ENCODE data around the gene SYAP1.

Gene SYAP1

DNA sequence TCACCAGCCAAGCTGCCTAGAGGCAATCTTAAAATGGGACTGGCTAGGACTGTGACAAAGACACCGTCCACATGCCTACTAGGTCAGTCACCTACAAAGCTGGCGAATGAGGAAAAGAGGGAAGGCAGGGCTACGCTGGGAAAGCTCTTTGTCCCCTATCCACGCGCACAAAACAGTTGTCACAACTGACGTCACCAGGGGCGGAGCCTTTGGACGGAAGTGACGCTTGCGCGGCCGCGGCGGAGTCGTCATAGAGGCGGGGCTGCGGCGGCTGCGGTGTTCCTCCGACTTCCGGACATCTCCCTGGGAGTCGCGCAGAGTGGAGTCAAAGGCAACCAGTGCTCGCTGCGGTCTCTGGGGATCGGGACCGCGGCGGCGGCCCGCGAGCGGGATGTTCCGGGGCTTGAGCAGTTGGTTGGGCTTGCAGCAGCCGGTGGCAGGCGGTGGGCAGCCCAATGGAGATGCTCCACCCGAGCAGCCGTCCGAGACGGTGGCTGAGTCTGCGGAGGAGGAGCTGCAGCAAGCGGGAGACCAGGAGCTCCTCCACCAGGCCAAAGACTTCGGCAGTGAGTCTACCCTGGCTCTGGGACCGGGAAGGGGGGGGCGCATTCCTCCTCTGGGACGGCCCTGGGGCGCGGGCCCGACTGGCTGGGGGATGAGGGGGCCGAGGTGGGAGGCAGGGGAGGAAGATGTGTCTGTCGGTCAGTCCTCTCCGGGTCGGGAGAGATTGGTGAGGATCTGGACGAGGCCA, at the start of gene SYAP1:
SYAP1 (plus strand) TSS at position 279 of the 751 bp plus-strand sequence; CDS start at position 392, 113 bp downstream.
- TF ChIP-seq CTCF (IDR thresholded peaks at IDR 0.05) (0 out of 2 replicates have a peak, but pooled peaks have one; percentile 7), ZFX (IDR thresholded peaks at IDR 0.05; ENCODE audit: borderline replicate concordance) (no peak)
- H3K27ac ChIP-seq, result peak within 1 kb of the TSS; percentile 85

DNA sequence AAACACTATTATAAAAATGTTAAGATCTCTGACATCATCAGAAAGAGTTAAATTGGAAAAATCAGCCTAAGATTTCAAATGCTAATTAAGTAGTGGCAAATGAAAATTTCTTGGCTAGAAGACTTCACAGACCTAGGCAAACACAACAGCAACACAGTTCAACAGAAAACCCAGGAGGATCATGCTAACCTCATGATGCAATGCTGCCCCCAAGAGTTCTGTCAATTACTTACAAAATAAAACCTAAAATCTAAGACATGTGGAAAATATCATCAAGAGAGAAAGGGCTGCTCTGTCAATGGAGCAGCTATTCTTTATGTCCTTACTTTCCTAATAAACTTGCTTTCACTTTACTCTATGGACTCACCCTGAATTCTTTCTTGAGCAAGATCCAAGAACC, 48.4 kb upstream of the SYAP1 start:
- H3K27ac ChIP-seq, result no peak overlapping the region
- no peak for TF ChIP-seq ZFX (IDR thresholded peaks at IDR 0.05; ENCODE audit: borderline replicate concordance)
- peak; percentile 41 for TF ChIP-seq CTCF (IDR thresholded peaks at IDR 0.05)

- no peak for TF ChIP-seq ZFX (IDR thresholded peaks at IDR 0.05; ENCODE audit: borderline replicate concordance)
- TF ChIP-seq CTCF (IDR thresholded peaks at IDR 0.05), result no peak
- no peak overlapping the region for H3K27ac ChIP-seq
Measured at GRCh38 chrX:16678689-16679088, 40.7 kb upstream of the SYAP1 start.

GRCh38 chrX:16683007-16683664, 36.3 kb upstream of the SYAP1 start:
- no peak overlapping the region for H3K27ac ChIP-seq
- no peak for TF ChIP-seq CTCF (IDR thresholded peaks at IDR 0.05)
- no peak for TF ChIP-seq ZFX (IDR thresholded peaks at IDR 0.05; ENCODE audit: borderline replicate concordance)

DNA sequence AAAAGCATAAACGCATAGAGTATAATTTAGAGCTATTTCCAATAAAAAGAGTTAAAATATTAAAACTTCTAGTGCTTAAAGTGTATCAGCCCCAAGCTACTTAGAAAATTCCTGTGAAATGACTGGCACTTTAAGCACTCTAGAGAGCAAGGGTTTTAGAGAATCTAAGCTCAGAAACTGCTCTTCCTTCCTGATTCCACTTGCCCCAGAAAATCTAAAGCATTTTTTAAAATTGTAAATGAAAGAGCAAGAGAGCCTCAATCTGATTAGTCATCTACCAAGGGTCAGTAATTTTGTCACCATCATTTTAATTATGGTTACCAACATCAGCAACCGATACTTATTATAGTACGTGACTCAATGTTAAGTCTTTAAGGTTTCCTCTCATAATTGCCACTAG, 31.9 kb upstream of the SYAP1 start:
- no peak for TF ChIP-seq ZFX (IDR thresholded peaks at IDR 0.05; ENCODE audit: borderline replicate concordance)
- no peak for TF ChIP-seq CTCF (IDR thresholded peaks at IDR 0.05)
- no peak overlapping the region for H3K27ac ChIP-seq

- TF ChIP-seq CTCF (IDR thresholded peaks at IDR 0.05), result peak; percentile 75
- TF ChIP-seq ZFX (IDR thresholded peaks at IDR 0.05; ENCODE audit: borderline replicate concordance), result no peak
- no peak overlapping the region for H3K27ac ChIP-seq
Measured at GRCh38 chrX:16695079-16695676, 24.2 kb upstream of the SYAP1 start.

DNA sequence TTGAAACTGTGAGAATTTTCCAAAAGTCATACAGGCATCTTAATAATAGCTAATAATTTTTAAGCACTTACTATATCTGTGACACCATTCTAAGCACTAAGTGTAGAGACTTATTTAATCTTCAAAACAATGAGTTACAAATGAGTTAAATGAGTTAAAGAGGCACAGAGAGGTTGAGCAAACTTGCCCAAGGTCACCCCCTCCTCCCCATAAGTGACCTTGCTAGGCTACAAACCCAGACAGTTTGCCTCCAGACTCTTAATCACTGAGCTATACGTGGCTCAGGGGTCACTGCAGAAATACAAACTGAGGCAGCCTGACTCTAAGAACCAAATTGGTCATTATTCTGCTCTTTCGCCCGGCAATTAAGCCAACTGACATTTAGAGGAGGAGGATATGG, 22.5 kb upstream of the SYAP1 start:
- TF ChIP-seq CTCF (IDR thresholded peaks at IDR 0.05), result no peak
- TF ChIP-seq ZFX (IDR thresholded peaks at IDR 0.05; ENCODE audit: borderline replicate concordance), result no peak
- H3K27ac ChIP-seq, result no peak overlapping the region

Measured in 22Rv1 (cell line).